ENCODE data around the gene GPX3. TPM values are rescaled to one million over a fixed set of nuclear protein-coding genes. Genes with fewer than 3 reads are reported as not detected.

Gene GPX3
- total RNA-seq, 6 experiments from 2014 or later: 192 to 869 (median 343) TPM

- Histone ChIP-seq H3K27me3 (no peaks in the 10 kb centered on the region), H3K36me3 (no peaks in the 10 kb centered on the region), H3K27ac (no peak overlapping the region), H3K9me3 (no peaks in the 10 kb centered on the region), H3K4me1 (peaks cover 0 to 11% (median 0%) of the 10 kb centered on the region in 4 donors), H3K4me3 (no peak overlapping the region)
- ATAC-seq (no peak), DNase-seq (no peak)
- WGBS (ENCODE audit: insufficient coverage, low coverage, low lambda C conversion rate, missing lambda C conversion rate): 100% methylated on average over 5 of the region's 6 CpGs
- TF ChIP-seq CTCF (IDR thresholded peaks at IDR 0.05) (no peak), POLR2A (IDR thresholded peaks at IDR 0.05) (no peak)
- intact Hi-C loops (cut with DNase I): no loop called here
Measured at GRCh38 chr5:150992705-150993104, 27.7 kb upstream of the GPX3 start.

DNA sequence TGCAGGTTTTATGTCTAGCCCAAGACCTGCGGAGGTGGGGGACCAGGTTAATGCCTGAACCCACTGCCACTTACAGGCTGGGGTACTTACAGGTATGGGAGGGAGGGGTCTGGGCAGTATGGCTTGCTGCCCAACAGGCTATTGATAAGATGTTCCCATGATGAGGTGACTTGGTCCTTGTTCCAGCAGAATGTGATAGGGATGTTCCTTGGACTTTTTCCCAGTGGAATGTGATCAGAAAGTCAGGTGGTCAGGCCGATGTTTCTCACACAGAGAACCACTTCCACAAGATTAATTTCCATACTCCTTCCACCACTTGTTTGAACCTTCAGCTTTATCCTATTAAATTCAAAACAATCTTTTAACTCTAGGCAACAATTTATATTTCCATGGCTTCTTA lies 27.0 kb upstream of the GPX3 start:
- Histone ChIP-seq H3K4me3 (no peak overlapping the region), H3K36me3 (no peaks in the 10 kb centered on the region), H3K4me1 (peaks cover 0 to 11% (median 0%) of the 10 kb centered on the region in 4 donors), H3K27ac (no peak overlapping the region), H3K9me3 (no peaks in the 10 kb centered on the region), H3K27me3 (no peaks in the 10 kb centered on the region)
- intact Hi-C loops (cut with DNase I): no loop called here
- no peak for TF ChIP-seq POLR2A (IDR thresholded peaks at IDR 0.05)
- DNase-seq (no peak), ATAC-seq (peak in 1 of 4 donors; percentile 57)
- WGBS (ENCODE audit: insufficient coverage, low coverage, low lambda C conversion rate, missing lambda C conversion rate): 52% methylated on average over 2 of the region's 2 CpGs

DNA sequence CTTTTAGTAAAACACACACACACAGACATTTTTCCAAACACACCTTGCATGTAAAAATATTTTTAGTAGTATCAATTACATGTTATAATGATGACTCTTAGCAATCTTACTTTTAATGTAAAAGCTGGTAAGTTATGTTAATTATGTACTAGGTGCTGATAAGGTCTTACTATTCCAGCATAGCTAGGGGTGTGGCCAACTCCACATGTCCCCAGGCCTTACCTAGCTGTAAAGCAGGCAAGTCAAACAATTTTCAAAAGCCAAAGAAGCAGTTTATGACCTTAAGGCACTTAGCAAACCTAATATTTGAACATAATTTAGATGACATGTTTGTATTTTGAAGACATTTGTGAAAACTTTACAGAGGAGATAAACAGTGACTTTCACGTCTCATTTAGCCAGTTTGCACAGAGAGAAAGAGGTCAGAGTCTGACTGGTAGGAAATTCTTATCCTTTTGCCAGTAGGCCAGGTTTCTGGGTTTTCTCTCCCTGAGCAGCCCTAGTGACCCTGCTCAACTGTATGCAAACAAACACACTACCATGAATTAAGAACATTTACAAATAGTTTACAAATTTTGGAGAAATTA lies 26.5 kb upstream of the GPX3 start:
- Histone ChIP-seq H3K27ac (peak overlapping the region in 1 of 3 donors; percentile 7), H3K4me1 (peaks cover 0 to 11% (median 0%) of the 10 kb centered on the region in 4 donors), H3K27me3 (no peaks in the 10 kb centered on the region), H3K4me3 (no peak overlapping the region), H3K36me3 (no peaks in the 10 kb centered on the region), H3K9me3 (no peaks in the 10 kb centered on the region)
- WGBS (ENCODE audit: insufficient coverage, low coverage, low lambda C conversion rate, missing lambda C conversion rate): 22% methylated on average over 1 of the region's 1 CpG
- DNase-seq (no peak), ATAC-seq (peak; percentile 48 to 86 (median 60))
- intact Hi-C loops (cut with DNase I): no loop called here
- no peak for TF ChIP-seq POLR2A (IDR thresholded peaks at IDR 0.05)
- no peak for TF ChIP-seq CTCF (IDR thresholded peaks at IDR 0.05)

- ATAC-seq (peak; percentile 76 to 89 (median 85)), DNase-seq (peak; percentile 76 to 89 (median 82))
- Histone ChIP-seq H3K27me3 (no peaks in the 10 kb centered on the region), H3K36me3 (no peaks in the 10 kb centered on the region), H3K27ac (peak overlapping the region in 1 of 3 donors; percentile 15), H3K9me3 (no peaks in the 10 kb centered on the region), H3K4me1 (peaks cover 0 to 35% (median 16%) of the 10 kb centered on the region in 4 donors), H3K4me3 (no peak overlapping the region)
- 34% methylated on average over 5 of the region's 7 CpGs for WGBS (ENCODE audit: insufficient coverage, low coverage, low lambda C conversion rate, missing lambda C conversion rate)
- intact Hi-C loops (cut with DNase I): loop anchor here in 1 of 2 donors (5.0 kb wide), 1 partner anchor 47 kb away; no protein-coding TSS in a partner anchor
- no peak for TF ChIP-seq POLR2A (IDR thresholded peaks at IDR 0.05)
- no peak for TF ChIP-seq CTCF (IDR thresholded peaks at IDR 0.05)
Measured at GRCh38 chr5:150999704-151000442, 20.5 kb upstream of the GPX3 start.

- Histone ChIP-seq H3K9me3 (no peaks in the 10 kb centered on the region), H3K27ac (no peak overlapping the region), H3K4me3 (no peak overlapping the region), H3K4me1 (peaks cover 0 to 51% (median 24%) of the 10 kb centered on the region in 4 donors), H3K36me3 (no peaks in the 10 kb centered on the region), H3K27me3 (no peaks in the 10 kb centered on the region)
- WGBS (ENCODE audit: insufficient coverage, low coverage, low lambda C conversion rate, missing lambda C conversion rate): 89% methylated on average over 4 of the region's 4 CpGs
- DNase-seq: no peak
- intact Hi-C loops (cut with DNase I): loop anchor here in 1 of 2 donors (5.0 kb wide), 1 partner anchor 46 kb away; no protein-coding TSS in a partner anchor
- no peak for TF ChIP-seq CTCF (IDR thresholded peaks at IDR 0.05)
- TF ChIP-seq POLR2A (IDR thresholded peaks at IDR 0.05): no peak
- no peak for ATAC-seq
Measured at GRCh38 chr5:151001436-151001835, 19.0 kb upstream of the GPX3 start.
